SK-N-SH (cell line): ENCODE data around the gene CHPF2. TPM values are rescaled to one million over a fixed set of nuclear protein-coding genes. Genes with fewer than 3 reads are reported as not detected.
A peak's percentile ranks its signal among the peaks of the same experiment; 100 is the strongest.

ENCODE experiments used
- CTCF ChIA-PET: fragments of 300-600, 350-600 bp; formaldehyde crosslinking; extraction: SDS; loops from one replicate; lab custom pipeline; 2021; lab: Yijun Ruan, JAX
- POLR2A ChIA-PET: fragments of 350-600 bp; sonication (Branson Sonifier 250); formaldehyde crosslinking; extraction: SDS; loops from one replicate; lab custom pipeline; 2020; ENCODE audit warnings: antibody characterized with exemption, inconsistent platforms; lab: Yijun Ruan, JAX
- DNase-seq: peaks from one replicate; pipeline ENCODE4 v3.0.0; 2012
- H2AFZ ChIP-seq: fragments of 200-600 bp; sonication (generic); 2 replicates; pipeline ENCODE4 v1.8.1; 2016; ENCODE audit warnings: antibody characterized with exemption, mild to moderate bottlenecking, low read depth
- H3F3A ChIP-seq: fragments of 200-600 bp; sonication (generic); replicated peaks from 2 replicates; pipeline ENCODE3; 2016; ENCODE audit warnings: antibody characterized with exemption, mild to moderate bottlenecking; ENCODE audit not compliant: insufficient read depth
- H3K27ac ChIP-seq, 2 experiments: fragments of 200-500 bp in 1 of 2; fragments of 200-600 bp in 1 of 2; sonication (Bioruptor generic) in 1 of 2; sonication (generic), shearing (Covaris generic) in 1 of 2; 2 replicates each; pipeline versions ENCODE4 v1.5.1 to v1.6.1; 2014 to 2016; ENCODE audit warnings: low read depth in 2 of 2, inconsistent platforms in 1 of 2, low read length in 1 of 2, mild to moderate bottlenecking in 1 of 2, mixed read lengths in 1 of 2
- H3K27me3 ChIP-seq: fragments of 200-600 bp; sonication (generic), shearing (Covaris generic); 2 replicates; pipeline ENCODE4 v1.6.1; 2016; ENCODE audit warnings: mixed run types; ENCODE audit not compliant: insufficient read depth
- H3K36me3 ChIP-seq, 2 experiments: fragments of 200-500 bp in 1 of 2; fragments of 200-600 bp in 1 of 2; sonication (Bioruptor generic) in 1 of 2; sonication (generic) in 1 of 2; replicated peaks in 1 of 2; 2 replicates each; pipeline versions ENCODE3 to v1.5.1; 2014 to 2016; ENCODE audit warnings: low read length in 1 of 2, mild to moderate bottlenecking in 1 of 2; ENCODE audit not compliant: insufficient read depth in 2 of 2, control insufficient read depth in 1 of 2
- H3K4me1 ChIP-seq, 2 experiments: fragments of 200-500 bp in 1 of 2; fragments of 200-600 bp in 1 of 2; sonication (Bioruptor generic) in 1 of 2; sonication (generic), shearing (Covaris generic) in 1 of 2; 2 replicates each; pipeline versions ENCODE4 v1.5.1 to v1.6.1; 2014 to 2016; ENCODE audit warnings: low read depth in 1 of 2, low read length in 1 of 2, mixed run types in 1 of 2; ENCODE audit not compliant: insufficient read depth in 2 of 2, control insufficient read depth in 1 of 2
- H3K4me2 ChIP-seq: fragments of 200-600 bp; sonication (generic), shearing (Covaris generic); 2 replicates; pipeline ENCODE4 v1.6.1; 2017; ENCODE audit warnings: mixed run types
- H3K4me3 ChIP-seq, 2 experiments: fragments of 200-500 bp in 1 of 2; fragments of 200-600 bp in 1 of 2; sonication (Bioruptor generic) in 1 of 2; sonication (generic), shearing (Covaris generic) in 1 of 2; 2 replicates each; pipeline versions ENCODE4 v1.5.1 to v1.8.1; 2014 to 2016; ENCODE audit warnings: low read depth in 2 of 2, inconsistent platforms in 1 of 2, low read length in 1 of 2, mild to moderate bottlenecking in 1 of 2, mixed read lengths in 1 of 2, moderate library complexity in 1 of 2
- H3K79me2 ChIP-seq: fragments of 200-600 bp; sonication (generic); 2 replicates; pipeline ENCODE4 v1.8.1; 2017; ENCODE audit warnings: mild to moderate bottlenecking; ENCODE audit not compliant: insufficient read depth
- H3K9ac ChIP-seq: fragments of 200-600 bp; sonication (generic); 2 replicates; pipeline ENCODE4 v1.6.1; 2017; ENCODE audit warnings: mixed run types
- H3K9me2 ChIP-seq: fragments of 200-600 bp; sonication (generic); 2 replicates; pipeline ENCODE4 v1.6.1; 2017; ENCODE audit warnings: mixed run types
- H3K9me3 ChIP-seq: fragments of 200-600 bp; sonication (generic); 2 replicates; pipeline ENCODE4 v1.6.1; 2017; ENCODE audit warnings: mixed run types, mild to moderate bottlenecking, moderate library complexity
- H4K20me1 ChIP-seq: fragments of 200-600 bp; sonication (generic); 2 replicates; pipeline ENCODE4 v1.6.1; 2017; ENCODE audit warnings: mild to moderate bottlenecking, mixed run types; ENCODE audit not compliant: insufficient read depth
- CHD2 ChIP-seq: fragments of 150-350 bp; IDR thresholded peaks from 2 replicates; pipeline ENCODE4 v1.6.1; 2018; ENCODE audit warnings: low read length; ENCODE audit not compliant: partially characterized antibody
- FOSL2 ChIP-seq: IDR thresholded peaks from 2 replicates; pipeline ENCODE4 v1.4.0; 2012; ENCODE audit warnings: low read depth, mild to moderate bottlenecking, moderate library complexity, borderline replicate concordance
- GATA2 ChIP-seq: sonication (generic); formaldehyde crosslinking; IDR thresholded peaks from 2 replicates; pipeline ENCODE4 v1.5.0; 2020; ENCODE audit warnings: mild to moderate bottlenecking, missing genetic modification reagents
- MEF2A ChIP-seq: IDR thresholded peaks from 2 replicates; pipeline ENCODE4 v1.4.0; 2012; ENCODE audit warnings: low read depth, borderline replicate concordance
- MXI1 ChIP-seq: IDR thresholded peaks from 2 replicates; pipeline ENCODE4 v1.6.1; 2012; ENCODE audit warnings: mild to moderate bottlenecking, low read depth, low read length, improper control_type of control experiment
- NRF1 ChIP-seq: IDR thresholded peaks from 2 replicates; pipeline ENCODE4 v1.6.1; 2012; ENCODE audit warnings: low read depth, mild to moderate bottlenecking, low read length
- RAD21 ChIP-seq: IDR thresholded peaks from 2 replicates; pipeline ENCODE4 v1.6.1; 2012; ENCODE audit warnings: mild to moderate bottlenecking, low read length
- RFX5 ChIP-seq: IDR thresholded peaks from 2 replicates; pipeline ENCODE4 v1.6.1; 2012; ENCODE audit warnings: mild to moderate bottlenecking, improper control_type of control experiment, low read length
- TAF1 ChIP-seq: IDR thresholded peaks from 2 replicates; pipeline ENCODE4 v1.6.1; 2012; ENCODE audit warnings: low read depth, mild to moderate bottlenecking, low read length, moderate library complexity, borderline replicate concordance
- TCF12 ChIP-seq: IDR thresholded peaks from 2 replicates; pipeline ENCODE4 v1.4.0; 2012
- TEAD4 ChIP-seq: IDR thresholded peaks from 2 replicates; pipeline ENCODE4 v1.4.0; 2012; ENCODE audit warnings: mild to moderate bottlenecking, borderline replicate concordance; ENCODE audit not compliant: insufficient read depth
- WGBS: methylation state at CpG from one replicate; pipeline ENCODE4 v1.1.6; 2017; ENCODE audit warnings: low lambda C conversion rate; 5-methylcytosine and 5-hydroxymethylcytosine counted together
- polyA plus RNA-seq, 3 experiments: library from polyadenylated mRNA; depleted of rRNA; stranded (reverse); fragments of >200 nt; gene quantifications; 2 replicates each; pipeline ENCODE4 v1.2.3, GENCODE V29; 2012
- TF ChIP-seq, protein P1 (sequence below): IDR thresholded peaks from 2 replicates; pipeline ENCODE4 v1.4.0; 2012; ENCODE audit warnings: low read depth, borderline replicate concordance
- TF ChIP-seq, protein P2 (sequence below): fragments of 150-350 bp; IDR thresholded peaks from 2 replicates; pipeline ENCODE4 v1.6.1; 2016; ENCODE audit warnings: mild to moderate bottlenecking, low read depth, low read length
- TF ChIP-seq, protein P3 (sequence below): IDR thresholded peaks from 2 replicates; pipeline ENCODE4; 2012
- TF ChIP-seq, protein P4 (sequence below): IDR thresholded peaks from 2 replicates; pipeline ENCODE4 v1.4.0; 2012; ENCODE audit warnings: low read depth

Gene CHPF2
- polyA plus RNA-seq, 1 of the 3 experiments (the other 2 are of a cell fraction), result 68.6 TPM

DNA sequence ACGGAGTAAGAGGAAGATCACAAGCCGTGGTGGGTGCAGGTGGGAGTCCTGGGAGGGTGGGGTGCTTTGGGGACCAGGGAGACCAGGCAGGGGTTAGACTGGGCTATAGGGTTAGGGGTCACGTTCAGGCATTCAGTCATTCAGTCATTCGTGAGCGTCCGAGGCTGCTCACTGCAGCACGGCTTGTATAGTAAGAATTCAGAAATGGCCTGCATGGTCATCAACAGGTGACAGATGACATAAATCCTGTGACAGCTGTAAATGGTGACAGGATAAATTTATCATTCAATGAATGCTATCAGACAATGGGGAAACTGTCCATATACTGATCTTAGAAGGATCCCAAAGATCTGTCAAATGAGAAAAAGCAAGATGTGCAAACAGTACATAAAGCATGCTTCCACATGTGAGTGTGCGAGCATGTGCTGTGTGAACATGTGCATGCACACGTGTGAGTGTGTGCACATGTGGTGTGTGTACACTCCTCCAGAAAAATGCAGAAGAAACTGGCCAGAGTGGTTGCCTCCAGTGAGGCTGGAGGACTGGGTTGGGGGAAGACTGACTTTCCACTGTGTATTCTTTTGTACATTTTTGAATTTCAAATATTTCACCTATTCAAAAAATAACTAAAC is 48.2 kb downstream of the CHPF2 start:
- H3K27ac ChIP-seq, result no peak overlapping the region
- peaks cover 14% of the 10 kb centered on the region; the same call in 1 of the 2 replicates for H3K27me3 ChIP-seq
- no peak overlapping the region for H2AFZ ChIP-seq
- 68% methylated on average over 9 of the region's 9 CpGs for WGBS
- no peaks in the 10 kb centered on the region for H3K79me2 ChIP-seq
- ChIA-PET CTCF (interaction anchor here (1.4 to 2.8 kb wide), 3 partner anchors 22 to 36 kb away, joined by 3 to 11 read pairs (median 5); no protein-coding TSS in a partner anchor), POLR2A (no interaction called here)
- no peak overlapping the region for H3K4me3 ChIP-seq
- H3K4me1 ChIP-seq, result peaks cover 0 to 12% of the 10 kb centered on the region in 2 experiments; a peak in 1 of 4 replicates
- no peaks in the 10 kb centered on the region for H4K20me1 ChIP-seq
- 0 out of 2 replicates have a peak, but pooled peaks have one; percentile 7 for TF ChIP-seq NRF1
- TF ChIP-seq MEF2A, result no peak
- H3F3A ChIP-seq, result no peaks in the 10 kb centered on the region
- H3K9ac ChIP-seq, result no peak overlapping the region
- H3K36me3 ChIP-seq, result no peaks in the 10 kb centered on the region
- no peaks in the 10 kb centered on the region for H3K9me2 ChIP-seq
- no peak for DNase-seq
- no peaks in the 10 kb centered on the region for H3K9me3 ChIP-seq
- H3K4me2 ChIP-seq, result no peak overlapping the region

DNA sequence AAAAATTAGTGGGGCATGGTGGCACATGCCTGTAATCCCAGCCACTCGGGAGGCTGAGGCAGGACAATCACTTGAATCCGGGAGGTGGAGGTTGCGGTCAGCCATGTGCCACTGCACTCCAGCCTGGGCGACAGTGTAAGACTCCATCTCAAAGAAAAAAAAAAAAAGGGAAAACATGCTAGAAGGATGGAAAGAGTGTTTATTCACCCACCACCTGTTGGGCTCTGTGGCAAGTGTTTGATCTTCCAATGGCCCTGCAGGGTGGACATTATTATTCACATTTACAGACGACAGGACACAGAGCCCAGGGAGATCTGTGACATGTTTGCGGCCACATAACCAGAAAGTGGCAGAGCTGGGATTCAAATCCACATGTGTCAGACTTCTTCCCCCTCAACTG is 49.4 kb downstream of the CHPF2 start:
- no peaks in the 10 kb centered on the region for H4K20me1 ChIP-seq
- no peaks in the 10 kb centered on the region for H3K9me2 ChIP-seq
- no peak overlapping the region for H3K4me2 ChIP-seq
- H3K27me3 ChIP-seq, result peaks cover 16% of the 10 kb centered on the region; the same call in 1 of the 2 replicates
- H3K9ac ChIP-seq, result no peak overlapping the region
- TF ChIP-seq FOSL2, result no peak
- TF ChIP-seq TCF12, result no peak
- no peak for TF ChIP-seq MXI1
- no peak for TF ChIP-seq NRF1
- no peak for TF ChIP-seq CHD2
- TF ChIP-seq RFX5, result no peak
- TF ChIP-seq, protein P1, sequence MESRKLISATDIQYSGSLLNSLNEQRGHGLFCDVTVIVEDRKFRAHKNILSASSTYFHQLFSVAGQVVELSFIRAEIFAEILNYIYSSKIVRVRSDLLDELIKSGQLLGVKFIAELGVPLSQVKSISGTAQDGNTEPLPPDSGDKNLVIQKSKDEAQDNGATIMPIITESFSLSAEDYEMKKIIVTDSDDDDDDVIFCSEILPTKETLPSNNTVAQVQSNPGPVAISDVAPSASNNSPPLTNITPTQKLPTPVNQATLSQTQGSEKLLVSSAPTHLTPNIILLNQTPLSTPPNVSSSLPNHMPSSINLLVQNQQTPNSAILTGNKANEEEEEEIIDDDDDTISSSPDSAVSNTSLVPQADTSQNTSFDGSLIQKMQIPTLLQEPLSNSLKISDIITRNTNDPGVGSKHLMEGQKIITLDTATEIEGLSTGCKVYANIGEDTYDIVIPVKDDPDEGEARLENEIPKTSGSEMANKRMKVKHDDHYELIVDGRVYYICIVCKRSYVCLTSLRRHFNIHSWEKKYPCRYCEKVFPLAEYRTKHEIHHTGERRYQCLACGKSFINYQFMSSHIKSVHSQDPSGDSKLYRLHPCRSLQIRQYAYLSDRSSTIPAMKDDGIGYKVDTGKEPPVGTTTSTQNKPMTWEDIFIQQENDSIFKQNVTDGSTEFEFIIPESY, result no peak
- TF ChIP-seq TAF1, result no peak
- no peak for TF ChIP-seq RAD21
- no peak for TF ChIP-seq TEAD4
- TF ChIP-seq, protein P2, sequence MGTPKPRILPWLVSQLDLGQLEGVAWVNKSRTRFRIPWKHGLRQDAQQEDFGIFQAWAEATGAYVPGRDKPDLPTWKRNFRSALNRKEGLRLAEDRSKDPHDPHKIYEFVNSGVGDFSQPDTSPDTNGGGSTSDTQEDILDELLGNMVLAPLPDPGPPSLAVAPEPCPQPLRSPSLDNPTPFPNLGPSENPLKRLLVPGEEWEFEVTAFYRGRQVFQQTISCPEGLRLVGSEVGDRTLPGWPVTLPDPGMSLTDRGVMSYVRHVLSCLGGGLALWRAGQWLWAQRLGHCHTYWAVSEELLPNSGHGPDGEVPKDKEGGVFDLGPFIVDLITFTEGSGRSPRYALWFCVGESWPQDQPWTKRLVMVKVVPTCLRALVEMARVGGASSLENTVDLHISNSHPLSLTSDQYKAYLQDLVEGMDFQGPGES, result no peak
- TF ChIP-seq, protein P3, sequence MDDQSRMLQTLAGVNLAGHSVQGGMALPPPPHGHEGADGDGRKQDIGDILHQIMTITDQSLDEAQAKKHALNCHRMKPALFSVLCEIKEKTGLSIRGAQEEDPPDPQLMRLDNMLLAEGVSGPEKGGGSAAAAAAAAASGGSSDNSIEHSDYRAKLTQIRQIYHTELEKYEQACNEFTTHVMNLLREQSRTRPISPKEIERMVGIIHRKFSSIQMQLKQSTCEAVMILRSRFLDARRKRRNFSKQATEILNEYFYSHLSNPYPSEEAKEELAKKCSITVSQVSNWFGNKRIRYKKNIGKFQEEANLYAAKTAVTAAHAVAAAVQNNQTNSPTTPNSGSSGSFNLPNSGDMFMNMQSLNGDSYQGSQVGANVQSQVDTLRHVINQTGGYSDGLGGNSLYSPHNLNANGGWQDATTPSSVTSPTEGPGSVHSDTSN, result no peak
- TF ChIP-seq, protein P4, sequence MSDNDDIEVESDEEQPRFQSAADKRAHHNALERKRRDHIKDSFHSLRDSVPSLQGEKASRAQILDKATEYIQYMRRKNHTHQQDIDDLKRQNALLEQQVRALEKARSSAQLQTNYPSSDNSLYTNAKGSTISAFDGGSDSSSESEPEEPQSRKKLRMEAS, result no peak
- TF ChIP-seq GATA2 (CRISPR knock-in tag), result no peak
- no peaks in the 10 kb centered on the region for H3K9me3 ChIP-seq
- H2AFZ ChIP-seq, result no peak overlapping the region
- peaks cover 7% of the 10 kb centered on the region for H3F3A ChIP-seq
- H3K27ac ChIP-seq, result no peak overlapping the region
- no peaks in the 10 kb centered on the region for H3K79me2 ChIP-seq
- CTCF ChIA-PET, result interaction anchor here (1.1 to 2.8 kb wide), 3 partner anchors 20 to 34 kb away, joined by 5 to 11 read pairs (median 7); no protein-coding TSS in a partner anchor
- no peak overlapping the region for H3K4me3 ChIP-seq
- POLR2A ChIA-PET, result interaction anchor here (1.3 kb wide), 1 partner anchor 30 kb away, joined by 4 read pairs; no protein-coding TSS in a partner anchor
- H3K36me3 ChIP-seq, result no peaks in the 10 kb centered on the region
- DNase-seq, result no peak
- H3K4me1 ChIP-seq, result peaks cover 0 to 5% of the 10 kb centered on the region in 2 experiments; a peak in 1 of 4 replicates
- 68% methylated on average over 6 of the region's 6 CpGs for WGBS
